K562 treated with DMSO at 1 percent for 4 hours (cell line): Measurements from ENCODE around the gene PCGF3. TPM values are rescaled to one million over a fixed set of nuclear protein-coding genes. Genes with fewer than 3 reads are reported as not detected.

ENCODE experiments used
- total RNA-seq: library from RNA; unstranded; fragments of 300-600 nt; gene quantifications from 2 replicates; pipeline ENCODE4 v1.2.3, GENCODE V29; 2022; ENCODE audit not compliant: insufficient read depth

Gene PCGF3
- 25.7 and 38.4 TPM in 2 replicates for total RNA-seq

GRCh38 chr4:705278-706082 lies at the start of gene PCGF3:
TSS of gene PCGF3 (plus strand) at chr4:705832. CDS start at chr4:733681, 27,849 bp downstream.

GRCh38 chr4:674172-675035 lies 31.2 kb upstream of the PCGF3 start, which contains the start of the genes ATP5ME and MYL5:
TSS of gene ATP5ME (minus strand) at chr4:674276. CDS start at chr4:674247, 29 bp downstream.
TSS of gene MYL5 (plus strand) at chr4:674542. CDS start at chr4:678027, 3,485 bp downstream.

GRCh38 chr4:688854-689681 lies 16.6 kb upstream of the PCGF3 start, which contains the start of gene SLC49A3:
TSS of gene SLC49A3 (minus strand) at chr4:689151. CDS start at chr4:689127, 24 bp downstream.

Other genes with a start within 250 kb of the PCGF3 start
- gene ZNF721, start 206.7 kb upstream of the PCGF3 start, total RNA-seq: 5.8 and 15.2 TPM in 2 replicates
- 23.1 and 26.9 TPM in 2 replicates for gene PIGG, start 206.6 kb upstream of the PCGF3 start, total RNA-seq
- gene TMEM271, start 129.5 kb upstream of the PCGF3 start, total RNA-seq: not detected in 2 replicates
- gene PDE6B, start 80.3 kb upstream of the PCGF3 start, total RNA-seq: not detected in 2 replicates
- 226 and 274 TPM in 2 replicates for gene ATP5ME, start 31.6 kb upstream of the PCGF3 start, total RNA-seq
- gene MYL5, start 31.3 kb upstream of the PCGF3 start, total RNA-seq: 2.7 TPM in 1 of 2 replicates, not detected in the other
- not detected in 2 replicates for gene SLC49A3, start 16.7 kb upstream of the PCGF3 start, total RNA-seq
- not detected in 2 replicates for gene CPLX1, start 120.3 kb downstream of the PCGF3 start, total RNA-seq
- gene GAK, start 226.5 kb downstream of the PCGF3 start, total RNA-seq: 74.2 and 102 TPM in 2 replicates
- 49.5 and 50.5 TPM in 2 replicates for gene TMEM175, start 226.6 kb downstream of the PCGF3 start, total RNA-seq